AG09309 (cell line): ENCODE data around the gene CORO7.

Experiments used
- DNase-seq: peaks from one replicate; pipeline ENCODE4 v3.0.0-alpha.2; 2010; ENCODE audit warnings: low read depth
- H3K4me3 ChIP-seq: 2 replicates; pipeline ENCODE4 v1.5.1; 2011; ENCODE audit warnings: mild to moderate bottlenecking, low read depth, low read length, moderate library complexity; ENCODE audit not compliant: control insufficient read depth
- CTCF ChIP-seq: IDR thresholded peaks from 2 replicates; pipeline ENCODE4 v1.5.1; 2011; ENCODE audit warnings: mild to moderate bottlenecking, low read depth, low read length, inconsistent platforms; ENCODE audit not compliant: insufficient read depth, control insufficient read depth; ENCODE audit errors: missing control alignments

The CORO7 gene

GRCh38 chr16:4339909-4340308 is 76.5 kb downstream of the CORO7 start:
- DNase-seq, result no peak

GRCh38 chr16:4339455-4339854 is 76.9 kb downstream of the CORO7 start:
- no peak overlapping the region for H3K4me3 ChIP-seq

More at GRCh38 chr16:4339909-4340308, 76.5 kb downstream of the CORO7 start:
- no peak for TF ChIP-seq CTCF
- H3K4me3 ChIP-seq, result no peak overlapping the region

GRCh38 chr16:4338712-4339299 is 77.6 kb downstream of the CORO7 start:
- TF ChIP-seq CTCF, result no peak
- H3K4me3 ChIP-seq, result no peak overlapping the region
- no peak for DNase-seq

More at GRCh38 chr16:4339455-4339854, 76.9 kb downstream of the CORO7 start:
- no peak for DNase-seq
- TF ChIP-seq CTCF, result no peak

- no peak overlapping the region for H3K4me3 ChIP-seq
- no peak for DNase-seq
- no peak for TF ChIP-seq CTCF
Measured at GRCh38 chr16:4338125-4338582, 78.2 kb downstream of the CORO7 start.

GRCh38 chr16:4337540-4338088 is 78.8 kb downstream of the CORO7 start:
- no peak overlapping the region for H3K4me3 ChIP-seq
- no peak for TF ChIP-seq CTCF
- no peak for DNase-seq

GRCh38 chr16:4336701-4337539 is 79.5 kb downstream of the CORO7 start:
- no peak for TF ChIP-seq CTCF
- DNase-seq, result no peak
- no peak overlapping the region for H3K4me3 ChIP-seq
